GM12801 (cell line): Measurements from ENCODE around the gene EFCAB8.

Source experiments
- CTCF ChIP-seq: IDR thresholded peaks from one replicate; pipeline ENCODE4 v1.5.1; 2011; ENCODE audit warnings: control low read depth; ENCODE audit not compliant: insufficient read length; ENCODE audit errors: extremely low read depth

Gene EFCAB8

GRCh38 chr20:32963176-32963575 lies 104.5 kb downstream of the EFCAB8 start:
- TF ChIP-seq CTCF = no peak

- no peak for TF ChIP-seq CTCF
These were observed 105.9 kb downstream of the EFCAB8 start for GRCh38 chr20:32964575-32964974.

- no peak for TF ChIP-seq CTCF
These were observed 106.4 kb downstream of the EFCAB8 start for GRCh38 chr20:32965115-32965514.

GRCh38 chr20:32965581-32966373 lies 107.1 kb downstream of the EFCAB8 start:
- TF ChIP-seq CTCF = no peak

- no peak for TF ChIP-seq CTCF
These were observed 107.7 kb downstream of the EFCAB8 start for GRCh38 chr20:32966382-32966781.

- no peak for TF ChIP-seq CTCF
These were observed 108.4 kb downstream of the EFCAB8 start for GRCh38 chr20:32966881-32967781.

GRCh38 chr20:32967961-32968457 lies 109.3 kb downstream of the EFCAB8 start:
- TF ChIP-seq CTCF = no peak
